DMS 273 (cell line): ENCODE data around the gene MPP4.
"Not testable (repeated sequence)": the region's sequence is repeated elsewhere in the genome, so short reads cannot be mapped to it uniquely, and the experiment has no call there.

Source experiments
- DNase-seq: peaks from one replicate; lab custom pipeline; 2025; ENCODE audit not compliant: unreplicated experiment; lab: John Stamatoyannopoulos, UW

MPP4 gene

GRCh38 chr2:201673546-201673945 lies 24.9 kb downstream of the MPP4 start:
- no peak for DNase-seq

GRCh38 chr2:201671205-201671604 lies 27.2 kb downstream of the MPP4 start:
- not testable (repeated sequence) for DNase-seq

GRCh38 chr2:201669865-201670264 lies 28.6 kb downstream of the MPP4 start:
- DNase-seq, result no peak

GRCh38 chr2:201668402-201668910 lies 30.0 kb downstream of the MPP4 start:
- no peak for DNase-seq

GRCh38 chr2:201664334-201664733 lies 34.1 kb downstream of the MPP4 start:
- DNase-seq, result no peak

DNA sequence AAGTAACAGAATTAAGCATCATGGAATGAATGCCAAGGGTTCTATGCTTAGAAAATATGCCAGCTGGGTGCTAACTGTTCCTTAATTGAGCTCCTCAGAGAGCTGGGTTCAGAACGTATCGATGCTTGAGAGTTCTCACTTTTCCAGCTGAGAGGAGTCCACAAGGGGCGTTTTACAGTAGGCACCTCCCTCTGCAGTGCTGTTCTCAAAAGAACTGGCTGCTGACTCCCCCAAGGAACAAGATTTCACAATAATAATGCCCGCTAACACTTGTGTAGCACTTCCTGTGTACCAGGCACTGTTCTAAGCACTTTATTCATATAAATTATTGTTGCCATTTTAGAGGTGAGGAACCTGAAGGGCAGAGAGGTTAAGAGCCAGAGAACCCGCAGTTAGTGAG lies 37.1 kb downstream of the MPP4 start:
- DNase-seq, result no peak

DNA sequence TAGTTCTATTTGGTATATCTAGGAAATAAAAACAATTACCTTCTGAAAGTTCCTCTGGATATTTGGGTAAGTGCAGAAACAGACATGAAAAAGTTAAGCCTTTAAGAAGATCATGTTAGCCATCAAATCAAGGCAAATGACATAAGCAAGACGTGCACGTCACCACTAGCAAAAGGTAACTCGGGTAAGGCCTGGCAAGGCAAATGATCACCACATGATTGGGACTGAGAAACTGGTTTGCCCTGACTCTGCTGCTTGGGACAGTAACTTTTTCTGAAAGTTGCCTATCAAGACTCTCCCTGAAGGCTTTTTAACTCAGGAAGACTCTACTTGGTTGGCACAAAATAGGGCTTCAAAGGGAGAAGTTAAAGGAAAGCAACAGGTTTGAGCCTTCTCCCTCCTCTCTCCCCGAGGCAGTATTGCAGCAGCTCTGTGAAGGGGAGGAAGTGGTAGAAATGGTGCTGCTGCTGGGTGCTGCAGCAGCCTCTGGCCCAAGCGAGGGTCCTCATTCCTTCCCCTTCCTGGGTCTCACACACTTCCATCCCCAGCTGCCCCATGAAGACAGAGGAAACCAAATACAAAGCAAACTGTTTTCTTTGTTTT lies 38.0 kb downstream of the MPP4 start:
- no peak for DNase-seq

DNA sequence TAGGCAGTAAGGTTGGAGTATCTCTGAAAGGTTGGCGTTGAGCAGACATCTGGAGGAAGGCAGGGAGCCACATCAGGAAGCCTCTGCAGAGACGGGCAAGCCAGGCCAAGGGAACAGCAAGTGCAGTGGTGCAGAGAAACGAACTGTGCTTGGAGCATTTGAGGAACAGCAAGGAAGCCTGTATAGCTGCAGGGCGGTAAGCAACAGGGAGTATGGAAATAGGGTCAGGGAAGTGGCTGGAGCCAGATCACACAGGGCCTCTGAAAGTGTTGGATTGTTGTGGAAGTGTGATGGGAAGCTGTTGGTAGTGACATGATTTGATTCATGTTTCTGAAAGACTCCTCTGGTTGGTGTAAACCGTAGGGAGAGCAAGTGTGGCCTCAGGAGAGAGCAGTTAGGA lies 41.7 kb downstream of the MPP4 start:
- no peak for DNase-seq

DNA sequence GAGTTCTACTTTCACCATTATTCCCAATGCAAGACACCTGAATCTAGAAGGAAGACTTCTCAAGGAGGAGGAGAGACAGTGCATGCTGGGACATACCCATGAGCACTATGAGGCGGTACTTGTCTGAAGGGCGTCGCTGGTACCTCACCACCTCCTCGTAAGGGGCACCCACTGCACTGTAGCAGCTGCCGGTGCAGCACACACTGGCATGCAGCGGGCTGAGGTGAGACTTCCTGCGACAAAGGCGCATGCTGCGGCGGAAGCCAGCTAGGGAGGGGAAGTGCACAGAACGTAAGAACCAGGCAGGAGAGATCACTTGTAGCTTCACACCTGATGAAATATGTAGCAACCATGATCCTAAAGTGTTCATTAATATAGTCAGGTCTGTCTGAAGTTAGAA lies 42.3 kb downstream of the MPP4 start:
- no peak for DNase-seq

DNA sequence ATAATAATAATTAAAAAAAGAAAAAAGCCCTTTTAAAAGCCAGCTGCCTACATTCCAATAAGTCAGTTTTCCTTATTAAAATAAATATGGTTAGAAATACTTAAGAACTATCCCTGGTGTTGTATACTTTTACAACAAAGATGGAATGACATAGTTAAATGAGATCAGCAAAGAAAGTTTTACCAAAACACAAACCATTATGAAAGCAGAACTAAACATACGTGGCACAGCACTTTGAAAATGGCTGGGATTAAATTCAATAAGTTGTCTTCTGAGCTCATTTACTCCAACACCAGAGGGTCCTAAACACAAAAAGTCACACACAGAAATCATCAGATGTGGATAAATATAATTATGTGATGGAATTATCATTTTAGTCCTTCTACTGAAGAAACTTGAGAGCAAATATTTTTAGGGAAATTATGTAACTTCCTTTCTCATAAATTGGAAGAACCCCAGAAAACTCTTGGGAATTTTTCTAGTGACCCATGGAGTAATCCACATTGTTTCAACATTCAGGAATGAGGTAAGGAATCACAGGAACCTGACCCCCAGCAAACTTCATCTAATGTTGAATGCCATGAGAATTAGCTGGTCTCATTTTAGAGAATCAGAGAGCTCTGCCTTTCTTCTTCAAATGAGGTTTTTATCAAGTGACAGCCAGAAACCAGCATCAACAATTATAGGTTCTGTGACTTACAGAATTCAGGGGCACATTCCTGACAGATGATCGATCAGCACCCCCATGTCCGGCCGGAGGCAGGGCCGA lies 43.6 kb downstream of the MPP4 start:
- DNase-seq, result no peak

DNA sequence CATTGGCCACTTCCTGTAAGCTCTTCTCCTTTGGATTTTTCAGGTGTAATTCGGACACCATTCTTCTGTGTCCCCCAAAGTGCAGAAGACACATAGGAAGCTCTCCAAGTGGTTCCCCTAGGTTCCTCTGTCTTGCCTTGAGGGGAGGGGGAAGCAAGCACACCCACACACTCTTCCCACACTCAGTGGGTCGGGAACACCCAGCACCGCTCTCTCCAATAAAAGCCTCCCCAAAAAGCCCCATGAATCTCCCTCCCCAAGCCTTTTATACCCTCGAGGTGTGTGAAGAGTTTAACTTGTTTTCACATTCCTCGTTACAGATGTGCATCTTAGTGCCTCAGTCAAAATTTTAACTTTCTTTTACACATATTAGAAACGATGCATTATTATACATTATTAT lies 45.2 kb downstream of the MPP4 start:
- no peak for DNase-seq

GRCh38 chr2:201649442-201649841 lies 49.0 kb downstream of the MPP4 start:
- DNase-seq, result no peak

GRCh38 chr2:201647431-201647830 lies 51.0 kb downstream of the MPP4 start:
- DNase-seq, result no peak

DNA sequence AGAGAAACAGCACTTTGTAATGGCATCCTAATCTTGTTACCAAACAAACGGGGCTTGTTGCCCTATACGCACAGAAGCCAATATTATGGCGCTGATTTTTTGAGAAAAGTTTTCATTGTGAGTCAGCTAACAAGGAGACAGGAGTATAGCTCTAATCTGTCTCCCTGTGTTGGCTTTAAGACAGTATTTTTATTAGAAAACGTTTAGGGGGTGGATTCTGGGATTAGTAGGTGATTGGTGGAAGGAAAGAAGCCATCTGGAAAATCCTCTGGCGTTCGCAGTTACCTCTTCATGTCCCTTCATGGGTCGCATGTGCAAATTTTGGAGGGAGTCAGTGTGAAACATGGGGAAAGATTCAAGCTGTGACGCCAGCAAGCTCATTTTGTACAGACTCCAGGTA lies 54.4 kb downstream of the MPP4 start:
- peak; percentile 20 for DNase-seq

- DNase-seq, result peak; percentile 83
Measured at GRCh38 chr2:201643216-201643890, 55.1 kb downstream of the MPP4 start, which contains the start of gene TMEM237. Gene TMEM237 (minus strand): TSS chr2:201643503. CDS start chr2:201643400, 103 bp downstream.

DNA sequence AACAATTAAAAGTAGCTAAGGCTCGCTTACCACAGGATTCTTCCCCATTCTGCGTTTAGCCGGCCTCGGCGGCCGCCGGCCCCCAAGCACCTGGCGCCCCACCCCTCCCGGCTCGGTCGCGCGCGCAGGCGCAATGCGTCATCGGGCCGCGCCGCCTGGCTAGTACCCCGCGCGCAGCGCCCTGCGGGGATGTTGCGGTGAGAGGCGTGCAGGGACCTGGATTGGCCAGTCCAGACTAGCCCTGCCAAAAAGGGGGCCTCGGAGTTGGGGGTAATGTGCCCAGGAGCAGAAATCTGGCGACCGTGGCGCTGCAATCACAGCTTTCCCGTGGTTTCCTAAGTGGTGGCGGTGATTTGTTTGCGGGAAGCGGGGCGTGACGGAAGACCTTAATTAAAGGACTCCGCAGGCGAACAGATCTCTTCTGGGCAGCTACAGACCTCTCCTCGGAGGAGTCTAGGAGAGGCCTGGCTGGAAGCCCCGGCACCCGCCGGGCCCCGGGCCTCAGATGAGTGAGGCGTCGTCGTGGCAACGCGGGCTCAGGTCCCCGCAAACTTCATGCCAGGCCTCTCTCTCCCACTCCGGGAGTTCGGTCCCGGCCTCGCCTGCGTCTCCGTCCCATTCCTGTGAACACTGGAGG lies 55.7 kb downstream of the MPP4 start:
- peak; percentile 93 for DNase-seq

DNA sequence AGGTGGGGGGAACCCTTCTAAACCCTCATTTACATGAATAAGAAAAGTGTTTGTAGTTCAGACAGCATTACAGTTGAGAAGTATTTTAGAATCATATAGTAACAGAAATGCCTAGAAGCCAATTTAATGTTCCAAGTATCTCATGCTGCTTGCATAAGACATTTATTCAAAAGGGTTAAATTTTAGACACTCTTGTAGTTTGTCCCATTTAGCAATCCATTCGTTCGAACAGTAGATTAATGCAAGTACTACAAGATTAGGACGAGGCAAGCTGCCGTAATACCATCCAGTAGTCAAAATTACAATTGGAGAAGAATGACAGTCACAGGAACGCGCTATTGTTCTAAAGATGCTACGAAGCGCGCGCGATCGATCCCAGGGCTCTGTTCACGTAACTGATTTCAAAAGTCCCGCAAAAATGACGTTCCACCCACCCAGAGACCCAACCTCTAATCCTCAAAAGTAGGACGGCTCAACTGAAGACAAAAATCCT lies 56.3 kb downstream of the MPP4 start:
- DNase-seq, result no peak

GRCh38 chr2:201639205-201639604 lies 59.2 kb downstream of the MPP4 start:
- no peak for DNase-seq

GRCh38 chr2:201638326-201638725 lies 60.1 kb downstream of the MPP4 start:
- DNase-seq, result no peak

- DNase-seq, result no peak
Measured at GRCh38 chr2:201633661-201634249, 64.7 kb downstream of the MPP4 start.

DNA sequence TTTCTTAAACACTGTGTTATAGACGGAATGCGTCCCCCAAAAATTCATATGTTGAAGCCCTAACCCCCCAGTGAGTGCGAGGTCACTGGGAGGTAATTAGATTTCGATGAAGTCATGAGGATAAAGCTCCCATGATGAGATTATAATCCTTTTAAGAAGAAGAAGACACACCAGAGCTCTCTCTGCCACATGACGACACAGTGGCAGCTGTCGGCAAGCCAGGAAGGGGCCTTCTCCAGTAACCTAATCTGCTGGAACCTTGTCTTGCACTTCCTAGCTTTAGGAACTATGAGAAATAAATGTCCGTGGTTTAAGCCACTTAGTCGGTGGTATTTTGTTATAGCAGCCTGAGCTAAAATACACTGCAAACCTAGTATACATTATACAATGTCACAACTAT lies 67.4 kb downstream of the MPP4 start:
- no peak for DNase-seq
